Peyer's patch (tissue), 4 donors: ENCODE results near the gene UBE2QL1.

Experiments used
- CTCF ChIP-seq, 6 experiments: fragments of 450-650 bp in 4 of 6; fragments of 200-600 bp in 2 of 6; sonication (generic) in 1 of 6; IDR thresholded peaks; one replicate each; pipeline ENCODE4 v1.5.1; 2017 to 2019; ENCODE audit warnings: antibody characterized with exemption in 6 of 6, mild to moderate bottlenecking in 3 of 6, moderate library complexity in 1 of 6
- POLR2A ChIP-seq, 2 donors: fragments of 450-650 bp; IDR thresholded peaks; one replicate each; pipeline ENCODE4 v1.5.1; 2017; ENCODE audit warnings: antibody characterized with exemption in 2 of 2, mild to moderate bottlenecking in 2 of 2, moderate library complexity in 2 of 2

- peak in 1 of 6 experiments; percentile 16 for TF ChIP-seq CTCF (IDR thresholded peaks at IDR 0.05)
- TF ChIP-seq POLR2A (IDR thresholded peaks at IDR 0.05): no peak
These were observed 77.3 kb downstream of the UBE2QL1 start for GRCh38 chr5:6525910-6526309.
